SKM-1 (cell line): ENCODE measurements around the gene ADAMTS12.

Source experiments
- DNase-seq: peaks from one replicate; lab custom pipeline; 2025; ENCODE audit not compliant: unreplicated experiment; lab: John Stamatoyannopoulos, UW

ADAMTS12 gene, protein sequence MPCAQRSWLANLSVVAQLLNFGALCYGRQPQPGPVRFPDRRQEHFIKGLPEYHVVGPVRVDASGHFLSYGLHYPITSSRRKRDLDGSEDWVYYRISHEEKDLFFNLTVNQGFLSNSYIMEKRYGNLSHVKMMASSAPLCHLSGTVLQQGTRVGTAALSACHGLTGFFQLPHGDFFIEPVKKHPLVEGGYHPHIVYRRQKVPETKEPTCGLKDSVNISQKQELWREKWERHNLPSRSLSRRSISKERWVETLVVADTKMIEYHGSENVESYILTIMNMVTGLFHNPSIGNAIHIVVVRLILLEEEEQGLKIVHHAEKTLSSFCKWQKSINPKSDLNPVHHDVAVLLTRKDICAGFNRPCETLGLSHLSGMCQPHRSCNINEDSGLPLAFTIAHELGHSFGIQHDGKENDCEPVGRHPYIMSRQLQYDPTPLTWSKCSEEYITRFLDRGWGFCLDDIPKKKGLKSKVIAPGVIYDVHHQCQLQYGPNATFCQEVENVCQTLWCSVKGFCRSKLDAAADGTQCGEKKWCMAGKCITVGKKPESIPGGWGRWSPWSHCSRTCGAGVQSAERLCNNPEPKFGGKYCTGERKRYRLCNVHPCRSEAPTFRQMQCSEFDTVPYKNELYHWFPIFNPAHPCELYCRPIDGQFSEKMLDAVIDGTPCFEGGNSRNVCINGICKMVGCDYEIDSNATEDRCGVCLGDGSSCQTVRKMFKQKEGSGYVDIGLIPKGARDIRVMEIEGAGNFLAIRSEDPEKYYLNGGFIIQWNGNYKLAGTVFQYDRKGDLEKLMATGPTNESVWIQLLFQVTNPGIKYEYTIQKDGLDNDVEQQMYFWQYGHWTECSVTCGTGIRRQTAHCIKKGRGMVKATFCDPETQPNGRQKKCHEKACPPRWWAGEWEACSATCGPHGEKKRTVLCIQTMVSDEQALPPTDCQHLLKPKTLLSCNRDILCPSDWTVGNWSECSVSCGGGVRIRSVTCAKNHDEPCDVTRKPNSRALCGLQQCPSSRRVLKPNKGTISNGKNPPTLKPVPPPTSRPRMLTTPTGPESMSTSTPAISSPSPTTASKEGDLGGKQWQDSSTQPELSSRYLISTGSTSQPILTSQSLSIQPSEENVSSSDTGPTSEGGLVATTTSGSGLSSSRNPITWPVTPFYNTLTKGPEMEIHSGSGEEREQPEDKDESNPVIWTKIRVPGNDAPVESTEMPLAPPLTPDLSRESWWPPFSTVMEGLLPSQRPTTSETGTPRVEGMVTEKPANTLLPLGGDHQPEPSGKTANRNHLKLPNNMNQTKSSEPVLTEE (N-terminal part only)

DNA sequence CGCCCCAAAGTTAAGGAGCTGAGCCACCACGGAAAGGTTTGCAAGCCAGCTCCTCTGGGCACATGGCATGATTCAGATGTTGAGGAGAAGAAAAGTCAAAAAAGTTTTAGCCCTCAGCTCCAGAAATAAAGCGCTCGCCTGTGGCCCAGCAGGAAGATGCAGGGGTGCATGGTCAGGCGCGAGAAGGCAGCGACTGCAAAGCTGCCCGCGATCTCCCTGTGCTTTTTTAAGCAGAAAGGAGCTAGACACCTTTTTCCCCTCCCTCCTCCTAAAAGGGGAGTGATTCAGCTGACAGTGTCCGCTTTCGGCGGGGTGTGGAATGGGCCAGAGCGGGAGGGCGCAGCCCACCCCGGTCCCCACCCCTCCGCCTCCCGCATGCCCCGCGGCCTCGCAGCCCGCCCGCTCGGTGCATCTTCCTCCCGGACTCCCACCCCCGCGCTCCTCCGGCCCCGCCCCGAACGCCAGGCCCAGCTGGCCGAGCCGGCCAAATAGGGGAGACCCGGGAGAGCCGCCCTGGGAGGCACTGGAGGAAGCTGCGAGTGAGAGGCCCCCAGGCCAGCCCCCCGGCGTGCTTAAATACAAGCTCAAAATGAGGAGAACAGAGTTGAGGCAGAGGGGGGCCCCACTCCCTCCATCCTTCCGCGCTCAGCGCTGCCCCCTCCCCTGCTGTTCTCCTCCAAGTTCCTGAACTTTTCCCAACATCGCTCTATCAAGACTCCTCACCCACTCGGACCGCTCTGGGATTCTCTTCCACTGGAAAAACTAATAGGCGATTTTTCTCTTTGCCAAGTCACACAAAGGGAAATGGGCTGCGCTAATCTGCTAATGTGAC, at the start of gene ADAMTS12:
ADAMTS12 (minus strand) TSS at position 203 of the 832 bp plus-strand sequence; CDS start at position 69, 134 bp downstream.
- DNase-seq = no peak

DNA sequence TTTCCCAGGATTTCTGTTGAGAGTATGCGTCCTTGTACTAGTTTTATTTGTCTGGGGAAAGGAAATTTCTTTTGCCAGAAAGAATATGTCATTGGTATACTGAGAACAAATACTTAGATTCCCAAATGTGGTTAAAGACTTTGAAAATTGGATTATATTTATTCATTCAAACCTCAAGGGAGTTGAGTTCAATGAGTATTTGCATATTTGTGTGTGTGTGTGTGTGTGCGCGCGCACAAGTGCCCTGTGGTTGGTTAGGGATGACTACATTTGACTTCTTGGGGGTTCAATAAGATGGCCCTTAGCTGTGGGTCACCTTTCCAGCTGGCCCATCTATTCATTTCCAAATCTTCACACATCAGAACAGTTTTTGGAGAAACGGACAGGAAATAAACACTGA, 49.3 kb upstream of the ADAMTS12 start:
- DNase-seq = no peak

DNA sequence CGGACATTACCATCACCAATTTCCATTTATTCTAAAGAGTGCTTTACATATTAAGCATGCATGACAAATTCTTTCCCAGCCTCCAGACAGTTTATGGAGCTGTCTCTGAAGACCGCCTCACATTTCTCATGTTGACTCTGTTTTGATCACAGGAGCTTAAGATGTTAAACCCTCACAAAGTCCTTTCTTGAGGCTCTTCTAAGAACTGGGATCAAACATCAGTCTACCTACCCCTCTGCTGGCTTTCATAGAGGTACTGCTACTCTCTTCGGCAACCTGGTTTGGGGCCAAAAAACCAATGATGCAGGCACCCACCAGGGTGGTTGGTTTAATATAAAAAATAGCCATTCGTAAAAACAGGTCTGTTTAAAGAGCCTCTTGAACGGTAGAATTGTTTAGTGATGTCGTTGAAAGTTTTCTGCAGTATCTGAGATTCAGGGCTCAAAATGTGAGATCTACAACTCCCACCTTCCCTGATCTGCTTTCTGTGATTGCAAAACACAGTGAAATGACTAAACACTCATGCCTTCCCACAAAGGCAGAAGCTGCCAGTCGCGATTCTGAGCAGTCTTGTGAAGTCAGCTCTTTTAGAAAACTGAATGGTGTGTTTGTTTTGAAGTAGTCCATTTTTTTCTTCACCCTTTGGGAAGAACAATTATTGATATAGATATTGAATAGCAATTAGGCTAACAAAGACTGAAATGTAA, 47.9 kb upstream of the ADAMTS12 start:
- no peak for DNase-seq

DNA sequence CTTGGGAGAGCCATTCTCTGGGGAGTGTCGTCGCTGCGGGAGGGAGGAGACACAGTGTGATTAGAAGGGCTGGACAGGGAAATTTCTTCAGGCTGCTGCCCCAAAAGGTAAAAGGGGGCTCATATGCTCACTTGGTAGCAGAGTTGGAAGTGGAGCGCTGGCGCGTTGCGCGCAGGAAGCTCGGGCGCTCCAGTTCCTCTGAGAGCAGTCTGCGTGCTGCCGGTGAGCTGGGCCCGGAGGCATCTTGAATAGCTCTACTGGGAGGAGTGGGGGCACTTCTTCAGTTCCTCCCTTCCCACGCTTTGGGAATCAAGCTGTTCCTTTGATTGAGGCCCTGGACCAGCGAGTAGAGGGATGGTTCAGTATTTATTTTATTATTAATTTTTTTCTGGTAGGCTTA, 47.1 kb upstream of the ADAMTS12 start:
- DNase-seq = no peak

DNA sequence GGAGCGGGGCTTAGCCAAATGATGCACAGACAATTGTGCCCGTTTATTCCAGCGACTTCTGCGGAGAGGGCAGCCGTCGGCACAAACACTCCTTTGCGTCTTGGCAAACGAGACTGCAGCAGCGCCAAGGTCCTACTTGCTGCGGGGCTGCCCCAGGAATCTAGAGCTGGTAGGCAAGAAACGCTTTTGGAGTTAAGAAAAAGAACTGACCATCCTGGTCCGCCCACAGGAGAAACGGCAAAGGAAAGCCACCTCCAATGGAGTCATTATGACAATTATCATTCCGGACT, 46.7 kb upstream of the ADAMTS12 start:
- no peak for DNase-seq

DNA sequence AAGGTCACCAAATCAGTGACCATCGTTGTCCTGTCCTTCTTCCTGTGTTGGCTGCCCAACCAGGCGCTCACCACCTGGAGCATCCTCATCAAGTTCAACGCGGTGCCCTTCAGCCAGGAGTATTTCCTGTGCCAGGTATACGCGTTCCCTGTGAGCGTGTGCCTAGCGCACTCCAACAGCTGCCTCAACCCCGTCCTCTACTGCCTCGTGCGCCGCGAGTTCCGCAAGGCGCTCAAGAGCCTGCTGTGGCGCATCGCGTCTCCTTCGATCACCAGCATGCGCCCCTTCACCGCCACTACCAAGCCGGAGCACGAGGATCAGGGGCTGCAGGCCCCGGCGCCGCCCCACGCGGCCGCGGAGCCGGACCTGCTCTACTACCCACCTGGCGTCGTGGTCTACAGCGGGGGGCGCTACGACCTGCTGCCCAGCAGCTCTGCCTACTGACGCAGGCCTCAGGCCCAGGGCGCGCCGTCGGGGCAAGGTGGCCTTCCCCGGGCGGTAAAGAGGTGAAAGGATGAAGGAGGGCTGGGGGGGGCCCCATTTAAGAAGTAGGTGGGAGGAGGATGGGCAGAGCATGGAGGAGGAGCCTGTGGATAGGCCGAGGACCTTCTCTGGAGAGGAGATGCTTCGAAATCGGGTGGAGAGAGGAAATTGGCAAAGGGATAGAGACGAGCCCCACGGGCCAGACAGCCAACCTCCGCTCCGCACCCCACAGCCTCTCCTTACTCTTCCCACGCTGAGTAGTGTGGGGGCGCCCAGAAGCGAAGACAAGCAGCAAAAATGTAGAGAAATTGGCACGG, 46.1 kb upstream of the ADAMTS12 start:
- no peak for DNase-seq

DNA sequence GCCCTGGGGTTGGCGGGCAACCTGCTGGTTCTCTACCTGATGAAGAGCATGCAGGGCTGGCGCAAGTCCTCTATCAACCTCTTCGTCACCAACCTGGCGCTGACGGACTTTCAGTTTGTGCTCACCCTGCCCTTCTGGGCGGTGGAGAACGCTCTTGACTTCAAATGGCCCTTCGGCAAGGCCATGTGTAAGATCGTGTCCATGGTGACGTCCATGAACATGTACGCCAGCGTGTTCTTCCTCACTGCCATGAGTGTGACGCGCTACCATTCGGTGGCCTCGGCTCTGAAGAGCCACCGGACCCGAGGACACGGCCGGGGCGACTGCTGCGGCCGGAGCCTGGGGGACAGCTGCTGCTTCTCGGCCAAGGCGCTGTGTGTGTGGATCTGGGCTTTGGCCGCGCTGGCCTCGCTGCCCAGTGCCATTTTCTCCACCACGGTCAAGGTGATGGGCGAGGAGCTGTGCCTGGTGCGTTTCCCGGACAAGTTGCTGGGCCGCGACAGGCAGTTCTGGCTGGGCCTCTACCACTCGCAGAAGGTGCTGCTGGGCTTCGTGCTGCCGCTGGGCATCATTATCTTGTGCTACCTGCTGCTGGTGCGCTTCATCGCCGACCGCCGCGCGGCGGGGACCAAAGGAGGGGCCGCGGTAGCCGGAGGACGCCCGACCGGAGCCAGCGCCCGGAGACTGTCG, 45.4 kb upstream of the ADAMTS12 start:
- no peak for DNase-seq

DNA sequence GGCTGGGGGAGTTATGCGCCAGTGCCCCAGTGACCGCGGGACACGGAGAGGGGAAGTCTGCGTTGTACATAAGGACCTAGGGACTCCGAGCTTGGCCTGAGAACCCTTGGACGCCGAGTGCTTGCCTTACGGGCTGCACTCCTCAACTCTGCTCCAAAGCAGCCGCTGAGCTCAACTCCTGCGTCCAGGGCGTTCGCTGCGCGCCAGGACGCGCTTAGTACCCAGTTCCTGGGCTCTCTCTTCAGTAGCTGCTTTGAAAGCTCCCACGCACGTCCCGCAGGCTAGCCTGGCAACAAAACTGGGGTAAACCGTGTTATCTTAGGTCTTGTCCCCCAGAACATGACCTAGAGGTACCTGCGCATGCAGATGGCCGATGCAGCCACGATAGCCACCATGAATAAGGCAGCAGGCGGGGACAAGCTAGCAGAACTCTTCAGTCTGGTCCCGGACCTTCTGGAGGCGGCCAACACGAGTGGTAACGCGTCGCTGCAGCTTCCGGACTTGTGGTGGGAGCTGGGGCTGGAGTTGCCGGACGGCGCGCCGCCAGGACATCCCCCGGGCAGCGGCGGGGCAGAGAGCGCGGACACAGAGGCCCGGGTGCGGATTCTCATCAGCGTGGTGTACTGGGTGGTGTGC, 44.7 kb upstream of the ADAMTS12 start, which contains the start of gene RXFP3:
RXFP3 (plus strand) TSS at position 6 of the 636 bp plus-strand sequence; CDS start at position 361, 355 bp downstream.
- no peak for DNase-seq

DNA sequence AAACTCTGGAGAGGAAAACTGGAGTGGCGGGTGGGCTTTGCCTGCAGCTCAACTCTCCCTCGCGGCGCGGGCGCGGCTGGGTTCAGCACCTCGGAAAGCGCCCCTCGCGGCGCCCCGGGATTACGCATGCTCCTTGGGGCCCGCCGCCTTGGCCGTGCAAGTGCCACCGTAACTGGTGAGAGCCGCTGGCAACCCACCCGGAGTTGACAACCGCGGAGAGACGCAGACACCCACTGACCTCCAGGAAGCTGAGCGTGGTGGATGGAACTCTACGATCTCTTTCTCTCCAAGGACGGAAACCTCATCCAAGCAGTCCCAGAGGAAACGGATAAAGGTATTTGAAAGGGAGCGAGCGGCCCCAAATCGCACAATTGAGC, 44.2 kb upstream of the ADAMTS12 start:
- DNase-seq = no peak

DNA sequence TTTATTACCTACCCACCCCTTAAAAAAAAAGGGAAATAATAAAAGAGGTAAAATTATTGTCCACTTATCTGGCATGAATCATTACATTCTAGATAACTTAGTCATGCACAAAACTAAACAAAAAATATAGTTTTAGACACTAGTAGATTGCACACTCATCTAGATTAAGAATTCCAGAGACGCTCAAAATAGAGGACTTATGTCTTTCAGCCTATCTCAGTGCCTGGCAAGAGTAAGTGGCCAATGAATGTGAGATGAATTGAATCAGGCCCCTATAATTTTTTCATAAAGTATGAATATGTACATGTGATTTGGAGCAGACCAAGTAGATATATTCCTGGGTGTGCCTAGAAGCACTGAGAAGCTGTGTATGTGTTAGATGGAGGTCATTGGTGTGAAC, 42.4 kb upstream of the ADAMTS12 start:
- DNase-seq = no peak

DNA sequence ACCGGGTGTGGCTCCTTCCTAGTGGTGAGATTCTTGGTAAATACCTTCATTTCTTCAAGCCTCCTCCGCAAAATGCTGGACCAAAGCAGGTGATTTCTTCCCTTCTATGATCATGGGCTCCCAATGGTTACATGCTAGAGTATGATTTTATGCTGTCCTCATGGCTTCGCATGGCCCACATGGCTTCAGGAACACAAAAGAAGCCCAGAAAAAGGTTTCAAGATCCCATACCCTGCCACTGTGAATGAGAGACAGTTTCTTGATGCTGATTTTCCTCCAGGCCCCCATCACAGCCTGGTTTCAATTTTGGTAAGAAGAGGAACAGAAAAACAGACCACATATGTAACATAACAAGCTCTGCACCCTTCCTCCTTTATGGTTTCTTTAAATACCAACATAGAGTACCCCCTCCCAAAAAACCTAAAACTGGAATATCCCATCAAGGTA, 42.0 kb upstream of the ADAMTS12 start:
- no peak for DNase-seq

DNA sequence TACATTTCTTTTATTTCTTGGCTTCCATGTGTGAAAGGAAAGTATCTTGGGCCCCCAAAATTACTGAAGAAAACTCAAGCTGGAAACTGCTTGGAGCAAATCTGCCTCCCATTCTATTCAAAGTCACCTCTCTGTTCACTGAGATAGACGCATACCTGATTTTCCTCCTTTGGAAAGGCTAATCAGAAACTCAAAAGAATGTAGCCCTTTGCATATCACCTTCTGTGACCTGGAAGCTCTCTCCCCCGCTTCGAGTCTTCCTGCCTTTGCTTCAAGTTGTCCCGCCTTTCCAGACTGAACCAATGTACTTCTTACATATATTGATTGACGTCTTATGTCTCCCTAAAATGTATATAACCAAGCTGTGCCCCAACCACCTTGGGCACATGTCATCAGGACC, 39.3 kb upstream of the ADAMTS12 start:
- DNase-seq = no peak

DNA sequence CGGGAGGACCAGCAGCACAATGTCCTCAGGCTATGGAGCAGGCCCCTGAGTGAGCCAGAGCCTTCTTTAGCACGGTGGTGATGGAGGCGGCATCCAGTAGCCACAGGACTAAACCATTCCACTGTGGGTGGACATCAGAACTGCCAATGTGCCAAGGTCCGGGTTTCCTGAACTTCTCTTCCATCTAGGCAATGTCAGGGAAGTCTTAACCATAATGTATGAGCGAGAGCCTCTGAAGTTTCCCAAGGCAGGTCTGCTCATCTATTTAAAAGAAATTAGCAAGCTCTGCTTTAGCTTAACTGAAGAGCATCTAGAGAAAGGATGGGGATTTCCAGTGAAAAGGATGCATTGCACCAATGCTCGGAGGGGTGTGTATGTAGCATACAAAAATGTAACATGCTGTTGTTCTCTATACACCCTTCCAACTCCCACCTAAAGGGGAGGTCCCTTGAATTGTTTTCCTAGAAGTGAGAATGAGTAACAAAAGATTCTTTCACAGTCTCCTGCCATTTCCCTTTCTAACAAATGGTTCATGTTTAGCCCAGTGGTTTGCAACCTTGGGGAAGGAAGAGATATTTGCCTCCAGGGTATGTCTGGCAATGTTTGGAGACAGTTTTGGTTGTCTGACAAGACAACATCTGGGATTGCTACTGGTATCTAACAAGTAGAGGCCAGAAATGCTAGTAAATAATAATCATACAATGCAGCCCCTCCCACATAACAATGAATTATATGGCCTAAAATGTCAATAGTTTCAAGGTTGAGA, 38.3 kb upstream of the ADAMTS12 start:
- DNase-seq = no peak

DNA sequence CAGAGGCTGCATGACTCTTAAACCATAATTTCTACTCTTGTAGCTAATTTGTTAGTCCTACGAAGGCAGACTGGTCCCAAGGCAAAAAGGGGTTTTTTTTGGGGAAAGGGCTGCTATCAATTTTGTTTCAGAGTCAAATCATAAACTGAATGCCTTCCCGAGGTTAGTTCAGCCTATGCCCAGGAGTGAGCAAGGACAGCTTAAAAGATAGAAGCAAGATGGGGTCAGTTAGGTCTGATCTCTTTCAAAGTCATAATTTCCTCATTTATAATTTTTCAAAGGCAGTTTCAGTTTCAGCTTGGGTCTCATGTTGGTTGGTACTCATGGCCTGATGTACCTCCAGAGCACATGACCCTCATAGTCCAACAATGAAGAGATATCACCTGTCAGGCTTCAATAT, 36.5 kb upstream of the ADAMTS12 start:
- DNase-seq = no peak

DNA sequence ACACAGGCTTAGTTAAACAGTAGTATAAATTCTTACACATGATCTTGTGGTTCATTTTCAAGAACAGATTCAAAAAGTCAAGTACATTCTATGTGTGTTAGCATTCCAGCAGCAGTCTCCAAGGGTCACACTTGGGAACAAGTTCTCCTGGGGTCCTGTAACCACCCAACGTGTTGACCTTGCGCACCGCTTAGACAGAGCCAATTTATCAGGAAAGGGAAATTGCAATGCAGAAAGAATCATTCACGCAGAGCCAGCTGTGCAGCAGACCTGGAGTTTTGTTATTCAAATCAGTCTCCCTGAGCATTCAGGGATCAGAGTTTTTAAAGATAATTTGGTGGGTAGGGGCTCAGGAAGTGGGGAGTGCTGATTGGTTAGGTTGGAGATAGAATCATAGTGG, 35.9 kb upstream of the ADAMTS12 start:
- DNase-seq = no peak

DNA sequence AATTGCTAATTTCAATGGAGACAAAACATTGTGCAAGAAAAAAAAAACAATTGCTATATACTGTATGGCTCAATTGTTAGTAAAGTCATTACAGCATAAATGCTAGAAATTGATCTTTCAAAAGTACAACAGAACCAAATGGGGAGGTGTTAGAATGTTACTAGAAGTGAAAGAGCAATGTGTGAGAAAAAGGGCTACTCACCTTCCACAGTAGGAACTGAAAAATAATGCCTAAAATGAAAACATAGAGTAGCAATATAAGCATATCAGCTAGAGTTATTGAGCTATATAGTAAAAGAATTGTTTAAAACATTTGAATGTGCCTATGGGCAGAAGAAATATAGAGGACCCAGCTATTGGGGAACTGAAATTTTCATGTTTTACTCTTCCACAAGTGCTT, 33.5 kb upstream of the ADAMTS12 start:
- no peak for DNase-seq

DNA sequence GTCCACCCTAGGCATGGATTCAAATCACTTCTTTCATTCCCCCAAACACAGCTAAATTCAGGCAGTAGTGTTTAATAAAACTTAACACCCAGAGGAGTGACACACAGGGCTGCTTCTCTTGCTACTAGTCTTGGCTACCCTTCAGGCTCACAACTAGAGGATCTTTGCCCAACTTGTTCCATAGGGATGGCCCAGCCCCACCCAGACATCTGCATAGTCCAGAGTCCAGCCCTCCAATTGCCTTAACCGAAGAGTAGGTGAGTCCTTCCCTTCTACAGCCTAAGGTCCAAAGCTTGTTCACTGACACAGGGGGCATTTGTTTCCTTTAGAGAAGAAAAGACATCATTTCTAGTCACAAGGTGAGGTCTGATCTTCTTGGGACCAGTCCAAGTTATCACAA, 29.2 kb upstream of the ADAMTS12 start:
- no peak for DNase-seq
